WTC11 (cell line): ENCODE results near the gene FGFR1OP2. TPM values are rescaled to one million over a fixed set of nuclear protein-coding genes. Genes with fewer than 3 reads are reported as not detected.

Source experiments
- ATAC-seq: fragments of 200-7000 bp; cut with Tn5 transposase; 2 replicates; pipeline ENCODE4 v1.10.0; 2021; ENCODE audit warnings: mild to moderate bottlenecking, moderate library complexity
- CTCF ChIA-PET: fragments of 300-600 bp; sonication (Branson Sonifier 250); formaldehyde crosslinking; loops from one replicate; lab custom pipeline; 2021; ENCODE audit warnings: antibody characterized with exemption; lab: Charles Lee
- POLR2A ChIA-PET: fragments of 350-600 bp; sonication (Branson Sonifier 250); formaldehyde crosslinking; loops from one replicate; lab custom pipeline; 2021; ENCODE audit warnings: antibody characterized with exemption; lab: Charles Lee
- DNase-seq: peaks from one replicate; pipeline ENCODE4 v3.0.0; 2021; ENCODE audit warnings: low spot score
- H3K27ac Mint-ChIP-seq: 2 replicates; pipeline ENCODE4 v1.8.0; 2021; ENCODE audit warnings: mixed read lengths
- H3K27me3 Mint-ChIP-seq: 2 replicates; pipeline ENCODE4 v1.8.0; 2021; ENCODE audit warnings: low read depth, mild to moderate bottlenecking, moderate library complexity, mixed read lengths
- H3K36me3 Mint-ChIP-seq: 2 replicates; pipeline ENCODE4 v1.8.0; 2021; ENCODE audit warnings: mixed read lengths
- H3K4me1 Mint-ChIP-seq: 2 replicates; pipeline ENCODE4 v1.8.0; 2022; ENCODE audit warnings: mixed read lengths
- H3K4me3 Mint-ChIP-seq: 2 replicates; pipeline ENCODE4 v1.8.0; 2021; ENCODE audit warnings: mild to moderate bottlenecking, moderate library complexity, mixed read lengths
- H3K9me3 Mint-ChIP-seq: 2 replicates; pipeline ENCODE4 v1.8.0; 2021; ENCODE audit warnings: mixed read lengths
- CBFB ChIP-seq: sonication (generic); formaldehyde crosslinking; IDR thresholded peaks from 2 replicates; pipeline ENCODE4 v1.8.1; 2022; ENCODE audit warnings: mild to moderate bottlenecking, low read depth, missing genetic modification reagents
- E2F4 ChIP-seq: sonication (generic); formaldehyde crosslinking; IDR thresholded peaks from 2 replicates; pipeline ENCODE4 v1.8.1; 2022; ENCODE audit warnings: low read depth, mild to moderate bottlenecking, moderate library complexity, missing genetic modification reagents, borderline replicate concordance
- FOXJ3 ChIP-seq: sonication (generic); formaldehyde crosslinking; IDR thresholded peaks from 2 replicates; pipeline ENCODE4 v1.9.0; 2021; ENCODE audit warnings: missing genetic modification reagents, mild to moderate bottlenecking, borderline replicate concordance
- HMGXB4 ChIP-seq: sonication (generic); formaldehyde crosslinking; IDR thresholded peaks from 2 replicates; pipeline ENCODE4 v1.8.1; 2023; ENCODE audit warnings: mild to moderate bottlenecking, moderate library complexity, missing genetic modification reagents
- KAT7 ChIP-seq: sonication (generic); formaldehyde crosslinking; IDR thresholded peaks from 2 replicates; pipeline ENCODE4 v1.8.1; 2023; ENCODE audit warnings: missing genetic modification reagents, mild to moderate bottlenecking, borderline replicate concordance
- MLX ChIP-seq: sonication (generic); formaldehyde crosslinking; IDR thresholded peaks from 2 replicates; pipeline ENCODE4 v1.8.1; 2023; ENCODE audit warnings: mild to moderate bottlenecking, missing genetic modification reagents, moderate library complexity
- MXD4 ChIP-seq: fragments of 250-450 bp; sonication (Bioruptor Pico); IDR thresholded peaks from 2 replicates; pipeline ENCODE4 v1.8.0; 2021; ENCODE audit warnings: mild to moderate bottlenecking, moderate library complexity, borderline replicate concordance
- MYBL2 ChIP-seq: sonication (generic); formaldehyde crosslinking; IDR thresholded peaks from 2 replicates; pipeline ENCODE4 v1.8.1; 2023; ENCODE audit warnings: mild to moderate bottlenecking, moderate library complexity, missing genetic modification reagents
- NFE2L1 ChIP-seq: sonication (generic); formaldehyde crosslinking; IDR thresholded peaks from 2 replicates; pipeline ENCODE4 v1.8.1; 2023; ENCODE audit warnings: missing genetic modification reagents
- SMAD3 ChIP-seq: sonication (generic); formaldehyde crosslinking; IDR thresholded peaks from 2 replicates; pipeline ENCODE4 v1.8.0; 2022; ENCODE audit warnings: missing genetic modification reagents, mild to moderate bottlenecking, borderline replicate concordance
- TEAD4 ChIP-seq: sonication (generic); formaldehyde crosslinking; IDR thresholded peaks from 2 replicates; pipeline ENCODE4 v1.8.0; 2022; ENCODE audit warnings: mild to moderate bottlenecking, missing genetic modification reagents
- TP53 ChIP-seq: sonication (generic); formaldehyde crosslinking; IDR thresholded peaks from 2 replicates; pipeline ENCODE4 v1.8.1; 2023; ENCODE audit warnings: mild to moderate bottlenecking, missing genetic modification reagents
- ZMAT4 ChIP-seq: fragments of 250-450 bp; sonication (Bioruptor Pico); IDR thresholded peaks from 2 replicates; pipeline ENCODE4 v1.9.0; 2021; ENCODE audit warnings: mild to moderate bottlenecking
- ZNF317 ChIP-seq: sonication (generic); formaldehyde crosslinking; IDR thresholded peaks from 2 replicates; pipeline ENCODE4 v1.8.1; 2023; ENCODE audit warnings: low read depth, mild to moderate bottlenecking, moderate library complexity, missing genetic modification reagents, borderline replicate concordance
- ZNF423 ChIP-seq: fragments of 250-450 bp; sonication (Bioruptor Pico); IDR thresholded peaks from 2 replicates; pipeline ENCODE4 v2.1.2; 2022; ENCODE audit warnings: mild to moderate bottlenecking, moderate library complexity
- ZNF671 ChIP-seq: fragments of 250-450 bp; sonication (Bioruptor Pico); IDR thresholded peaks from 2 replicates; pipeline ENCODE4 v1.8.0; 2021; ENCODE audit warnings: mild to moderate bottlenecking
- total RNA-seq: library from RNA; stranded (reverse); gene quantifications from 3 replicates; pipeline ENCODE4 v1.2.3, GENCODE V29; 2021
- TF ChIP-seq, protein P1 (sequence below): sonication (generic); formaldehyde crosslinking; IDR thresholded peaks from 2 replicates; pipeline ENCODE4 v1.8.0; 2022; ENCODE audit warnings: mild to moderate bottlenecking, missing genetic modification reagents
- TF ChIP-seq, protein P2 (sequence below): sonication (generic); formaldehyde crosslinking; IDR thresholded peaks from 2 replicates; pipeline ENCODE4 v1.8.0; 2023; ENCODE audit warnings: missing genetic modification reagents, mild to moderate bottlenecking, borderline replicate concordance
- TF ChIP-seq, protein P3 (sequence below): sonication (generic); formaldehyde crosslinking; IDR thresholded peaks from 2 replicates; pipeline ENCODE4 v1.8.1; 2023; ENCODE audit warnings: mild to moderate bottlenecking, missing genetic modification reagents, moderate library complexity
- TF ChIP-seq, protein P4 (sequence below): fragments of 250-450 bp; sonication (Bioruptor Pico); conservative IDR thresholded peaks from 2 replicates; pipeline ENCODE4 v1.9.0; 2021; ENCODE audit warnings: mild to moderate bottlenecking

The FGFR1OP2 gene
- total RNA-seq, 1 experiment from 2014 or later = 28.9 TPM

DNA sequence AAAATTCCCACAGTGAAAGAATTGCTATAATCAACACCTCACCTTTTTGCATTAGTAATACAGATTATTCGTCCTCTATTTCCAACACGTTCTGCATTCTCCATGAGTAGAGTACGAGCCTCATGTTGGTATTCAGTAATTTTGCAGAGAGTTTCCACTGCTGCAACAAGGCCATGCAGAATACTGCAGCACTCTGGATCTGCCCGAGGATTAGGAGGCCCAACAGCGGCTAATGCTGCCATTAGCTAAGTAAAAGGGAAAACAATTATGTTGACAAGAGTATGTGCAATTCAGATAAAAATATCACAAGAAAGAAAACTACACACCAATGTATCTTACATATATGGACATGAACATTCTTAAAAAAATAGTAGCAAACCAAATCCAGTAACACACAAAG is 9.6 kb upstream of the FGFR1OP2 start:
- TF ChIP-seq TP53 (CRISPR knock-in tag) (no peak), ZNF671 (CRISPR knock-in tag) (no peak), ZNF317 (CRISPR knock-in tag) (no peak), NFE2L1 (no peak), MXD4 (CRISPR knock-in tag) (no peak), CBFB (CRISPR knock-in tag) (no peak), FOXJ3 (CRISPR knock-in tag) (no peak), E2F4 (CRISPR knock-in tag) (no peak), MLX (no peak), TEAD4 (CRISPR knock-in tag) (no peak), ZNF423 (CRISPR knock-in tag) (no peak)
- TF ChIP-seq, protein P1, sequence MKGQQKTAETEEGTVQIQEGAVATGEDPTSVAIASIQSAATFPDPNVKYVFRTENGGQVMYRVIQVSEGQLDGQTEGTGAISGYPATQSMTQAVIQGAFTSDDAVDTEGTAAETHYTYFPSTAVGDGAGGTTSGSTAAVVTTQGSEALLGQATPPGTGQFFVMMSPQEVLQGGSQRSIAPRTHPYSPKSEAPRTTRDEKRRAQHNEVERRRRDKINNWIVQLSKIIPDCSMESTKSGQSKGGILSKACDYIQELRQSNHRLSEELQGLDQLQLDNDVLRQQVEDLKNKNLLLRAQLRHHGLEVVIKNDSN (CRISPR knock-in tag) = no peak
- TF ChIP-seq, protein P2, sequence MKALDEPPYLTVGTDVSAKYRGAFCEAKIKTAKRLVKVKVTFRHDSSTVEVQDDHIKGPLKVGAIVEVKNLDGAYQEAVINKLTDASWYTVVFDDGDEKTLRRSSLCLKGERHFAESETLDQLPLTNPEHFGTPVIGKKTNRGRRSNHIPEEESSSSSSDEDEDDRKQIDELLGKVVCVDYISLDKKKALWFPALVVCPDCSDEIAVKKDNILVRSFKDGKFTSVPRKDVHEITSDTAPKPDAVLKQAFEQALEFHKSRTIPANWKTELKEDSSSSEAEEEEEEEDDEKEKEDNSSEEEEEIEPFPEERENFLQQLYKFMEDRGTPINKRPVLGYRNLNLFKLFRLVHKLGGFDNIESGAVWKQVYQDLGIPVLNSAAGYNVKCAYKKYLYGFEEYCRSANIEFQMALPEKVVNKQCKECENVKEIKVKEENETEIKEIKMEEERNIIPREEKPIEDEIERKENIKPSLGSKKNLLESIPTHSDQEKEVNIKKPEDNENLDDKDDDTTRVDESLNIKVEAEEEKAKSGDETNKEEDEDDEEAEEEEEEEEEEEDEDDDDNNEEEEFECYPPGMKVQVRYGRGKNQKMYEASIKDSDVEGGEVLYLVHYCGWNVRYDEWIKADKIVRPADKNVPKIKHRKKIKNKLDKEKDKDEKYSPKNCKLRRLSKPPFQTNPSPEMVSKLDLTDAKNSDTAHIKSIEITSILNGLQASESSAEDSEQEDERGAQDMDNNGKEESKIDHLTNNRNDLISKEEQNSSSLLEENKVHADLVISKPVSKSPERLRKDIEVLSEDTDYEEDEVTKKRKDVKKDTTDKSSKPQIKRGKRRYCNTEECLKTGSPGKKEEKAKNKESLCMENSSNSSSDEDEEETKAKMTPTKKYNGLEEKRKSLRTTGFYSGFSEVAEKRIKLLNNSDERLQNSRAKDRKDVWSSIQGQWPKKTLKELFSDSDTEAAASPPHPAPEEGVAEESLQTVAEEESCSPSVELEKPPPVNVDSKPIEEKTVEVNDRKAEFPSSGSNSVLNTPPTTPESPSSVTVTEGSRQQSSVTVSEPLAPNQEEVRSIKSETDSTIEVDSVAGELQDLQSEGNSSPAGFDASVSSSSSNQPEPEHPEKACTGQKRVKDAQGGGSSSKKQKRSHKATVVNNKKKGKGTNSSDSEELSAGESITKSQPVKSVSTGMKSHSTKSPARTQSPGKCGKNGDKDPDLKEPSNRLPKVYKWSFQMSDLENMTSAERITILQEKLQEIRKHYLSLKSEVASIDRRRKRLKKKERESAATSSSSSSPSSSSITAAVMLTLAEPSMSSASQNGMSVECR (CRISPR knock-in tag) = no peak
- TF ChIP-seq, protein P3, sequence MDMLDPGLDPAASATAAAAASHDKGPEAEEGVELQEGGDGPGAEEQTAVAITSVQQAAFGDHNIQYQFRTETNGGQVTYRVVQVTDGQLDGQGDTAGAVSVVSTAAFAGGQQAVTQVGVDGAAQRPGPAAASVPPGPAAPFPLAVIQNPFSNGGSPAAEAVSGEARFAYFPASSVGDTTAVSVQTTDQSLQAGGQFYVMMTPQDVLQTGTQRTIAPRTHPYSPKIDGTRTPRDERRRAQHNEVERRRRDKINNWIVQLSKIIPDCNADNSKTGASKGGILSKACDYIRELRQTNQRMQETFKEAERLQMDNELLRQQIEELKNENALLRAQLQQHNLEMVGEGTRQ = no peak
- TF ChIP-seq, protein P4, sequence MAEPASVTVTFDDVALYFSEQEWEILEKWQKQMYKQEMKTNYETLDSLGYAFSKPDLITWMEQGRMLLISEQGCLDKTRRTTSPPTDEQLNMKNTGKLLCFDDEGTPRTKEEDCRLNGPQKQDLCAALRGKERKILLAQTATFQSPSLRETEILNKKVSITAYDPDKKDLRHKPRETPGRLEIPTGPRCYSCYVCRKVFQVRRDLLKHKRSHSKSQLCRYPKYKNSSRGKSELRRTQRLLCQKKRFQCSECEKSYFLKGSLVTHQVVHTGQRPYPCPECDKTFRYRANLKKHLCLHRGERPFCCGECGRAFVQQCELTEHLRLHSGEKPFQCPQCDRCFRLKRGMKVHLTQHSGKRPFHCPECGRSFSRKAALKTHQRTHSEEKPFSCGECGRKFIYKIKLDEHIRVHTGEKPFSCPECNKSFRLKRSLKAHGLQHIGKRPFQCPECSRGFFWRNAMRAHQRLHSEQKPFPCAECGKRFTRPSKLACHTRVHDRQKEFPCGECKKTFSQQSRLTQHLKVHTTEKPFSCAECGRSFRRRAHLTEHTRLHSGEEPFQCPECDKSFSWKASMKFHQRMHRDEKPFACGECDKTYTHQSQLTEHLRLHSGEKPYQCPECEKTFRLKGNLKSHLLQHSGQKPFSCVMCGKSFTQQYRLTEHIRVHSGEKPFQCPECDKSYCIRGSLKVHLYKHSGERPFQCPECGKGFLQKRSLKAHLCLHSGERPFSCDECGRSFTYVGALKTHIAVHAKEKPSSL (CRISPR knock-in tag) = no peak
- peaks cover 33% of the 10 kb centered on the region for H3K36me3 Mint-ChIP-seq
- no peaks in the 10 kb centered on the region for H3K4me1 Mint-ChIP-seq
- no peaks in the 10 kb centered on the region for H3K9me3 Mint-ChIP-seq
- H3K27me3 Mint-ChIP-seq = no peaks in the 10 kb centered on the region
- ATAC-seq (no peak), DNase-seq (no peak)
- ChIA-PET CTCF (no interaction called here), POLR2A (no interaction called here)
- H3K27ac Mint-ChIP-seq = no peak overlapping the region
- H3K4me3 Mint-ChIP-seq = no peak overlapping the region

- Mint-ChIP-seq H3K27ac (no peak overlapping the region), H3K27me3 (no peaks in the 10 kb centered on the region), H3K9me3 (no peaks in the 10 kb centered on the region), H3K4me1 (no peaks in the 10 kb centered on the region), H3K4me3 (no peak overlapping the region), H3K36me3 (peaks cover 35% of the 10 kb centered on the region)
- ATAC-seq = no peak
- no peak for DNase-seq
- CTCF ChIA-PET = interaction anchor here (0.6 kb wide), 1 partner anchor 10 kb away, joined by 4 read pairs; no protein-coding TSS in a partner anchor
- POLR2A ChIA-PET = no interaction called here
- TF ChIP-seq ZMAT4 (CRISPR knock-in tag) = no peak
- TF ChIP-seq KAT7 (CRISPR knock-in tag) = no peak
- TF ChIP-seq HMGXB4 (CRISPR knock-in tag) = no peak
- no peak for TF ChIP-seq SMAD3
- no peak for TF ChIP-seq MYBL2 (CRISPR knock-in tag)
These were observed 8.7 kb upstream of the FGFR1OP2 start for GRCh38 chr12:26929590-26929989.
